ENCODE data around the gene PFKFB1.
"Not testable (repeated sequence)": the region's sequence is repeated elsewhere in the genome, so short reads cannot be mapped to it uniquely, and the experiment has no call there.

- not testable (repeated sequence) for TF ChIP-seq CTCF (IDR thresholded peaks at IDR 0.05; ENCODE audit: low read depth, low read length); EZH2phosphoT487 (IDR thresholded peaks at IDR 0.05; ENCODE audit: low read depth)
Observed at GRCh38 chrX:54983306-54983705, 10.7 kb downstream of the PFKFB1 start.
